CD4-positive, alpha-beta memory T cell (primary cell): ENCODE results near the gene ACOX1. TPM values are rescaled to one million over a fixed set of nuclear protein-coding genes. Genes with fewer than 3 reads are reported as not detected.

Experiments
- CTCF ChIA-PET: fragments of 350-600 bp; sonication (Branson Sonifier 250); formaldehyde crosslinking; loops from one replicate; lab custom pipeline; 2021; ENCODE audit warnings: inconsistent platforms; ENCODE audit not compliant: partially characterized antibody; lab: Charles Lee
- POLR2A ChIA-PET: fragments of 350-600 bp; sonication (Branson Sonifier 250); formaldehyde crosslinking; loops from one replicate; lab custom pipeline; 2021; ENCODE audit not compliant: partially characterized antibody; lab: Charles Lee
- DNase-seq, 5 donors: peaks; one replicate each; pipeline versions ENCODE4 v3.0.0 to v3.0.0-alpha.2; 2020 to 2022; ENCODE audit warnings: mixed read lengths in 1 of 5
- H3K27ac ChIP-seq: one replicate; pipeline ENCODE4 v1.7.0; 2013; ENCODE audit warnings: low read depth, low read length
- H3K27me3 ChIP-seq: 2 replicates; pipeline ENCODE4 v1.7.0; 2013; ENCODE audit warnings: mild to moderate bottlenecking, low read length, moderate library complexity; ENCODE audit not compliant: insufficient read depth
- H3K36me3 ChIP-seq: 2 replicates; pipeline ENCODE4 v1.7.0; 2013; ENCODE audit warnings: mild to moderate bottlenecking, low read length, moderate library complexity; ENCODE audit not compliant: insufficient read depth
- H3K4me1 ChIP-seq: 2 replicates; pipeline ENCODE4 v1.7.0; 2013; ENCODE audit warnings: mild to moderate bottlenecking, low read length, moderate library complexity; ENCODE audit not compliant: insufficient read depth
- H3K4me3 ChIP-seq, 2 donors: one replicate each; pipeline ENCODE4 v1.7.0; 2013; ENCODE audit warnings: low read length in 2 of 2, mild to moderate bottlenecking in 1 of 2
- H3K9me3 ChIP-seq, 2 donors: one replicate each; pipeline ENCODE4 v1.7.0; 2013; ENCODE audit warnings: low read length in 2 of 2, control low read depth in 1 of 2; ENCODE audit not compliant: control insufficient read depth in 1 of 2
- H3K27ac Mint-ChIP-seq, 7 donors: one replicate each; pipeline ENCODE4 v1.8.0; 2020 to 2021; ENCODE audit warnings: mixed read lengths in 7 of 7, mild to moderate bottlenecking in 6 of 7, inconsistent platforms in 3 of 7, moderate library complexity in 3 of 7
- H3K27me3 Mint-ChIP-seq, 2 donors: one replicate each; pipeline ENCODE4 v1.8.0; 2020 to 2021; ENCODE audit warnings: mixed read lengths in 2 of 2
- H3K36me3 Mint-ChIP-seq, 2 donors: one replicate each; pipeline ENCODE4 v1.8.0; 2020 to 2021; ENCODE audit warnings: mixed read lengths in 2 of 2, inconsistent platforms in 1 of 2, mild to moderate bottlenecking in 1 of 2
- H3K4me1 Mint-ChIP-seq, 4 donors: one replicate each; pipeline ENCODE4 v1.8.0; 2020 to 2021; ENCODE audit warnings: mixed read lengths in 4 of 4, mild to moderate bottlenecking in 1 of 4
- H3K4me3 Mint-ChIP-seq, 8 donors: one replicate each; pipeline ENCODE4 v1.8.0; 2020 to 2021; ENCODE audit warnings: mixed read lengths in 8 of 8, mild to moderate bottlenecking in 7 of 8, moderate library complexity in 6 of 8, inconsistent platforms in 3 of 8
- H3K9me3 Mint-ChIP-seq, 8 donors: one replicate each; pipeline ENCODE4 v1.8.0; 2020 to 2021; ENCODE audit warnings: mixed read lengths in 8 of 8, mild to moderate bottlenecking in 5 of 8, inconsistent platforms in 3 of 8, moderate library complexity in 1 of 8
- intact Hi-C: fragments of 100-400 bp; cut with micrococcal nuclease; formaldehyde crosslinking; loops from one replicate; pipeline ENCODE4 v1.15.1; 2023
- polyA plus RNA-seq, 2 donors: library from polyadenylated mRNA; unstranded; fragments of 300-500 nt; fragmentation: Illumina TruSeq; gene quantifications; one replicate each; pipeline ENCODE4 v1.2.3, GENCODE V29; 2021
- total RNA-seq, 2 experiments: library from RNA; stranded (reverse); gene quantifications; one replicate each; pipeline ENCODE4 v1.2.3, GENCODE V29; 2021

Gene ACOX1
- total and polyA plus RNA-seq, 4 experiments from 2014 or later = 10.2 to 31.7 (median 22.4) TPM

- Histone ChIP-seq H3K9me3 (no peaks in the 10 kb centered on the region), H3K4me3 (no peak overlapping the region), H3K36me3 (no peaks in the 10 kb centered on the region), H3K4me1 (peaks cover 8% of the 10 kb centered on the region), H3K27me3 (no peaks in the 10 kb centered on the region), H3K27ac (no peak overlapping the region)
- CTCF ChIA-PET = interaction anchor here (0.7 to 11.7 kb wide), 45 partner anchors 8 to 393 kb away, joined by 3 to 168 read pairs (median 5); partner anchors contain the start of genes CDK3, EVPL, EXOC7 and MRPL38
- Mint-ChIP-seq H3K27ac (no peak overlapping the region), H3K27me3 (no peaks in the 10 kb centered on the region), H3K36me3 (no peaks in the 10 kb centered on the region), H3K4me1 (peaks cover 2 to 7% (median 6%) of the 10 kb centered on the region in 4 donors), H3K9me3 (no peaks in the 10 kb centered on the region), H3K4me3 (no peak overlapping the region)
- DNase-seq = no peak
- intact Hi-C loops = loop anchor here (1.0 to 5.0 kb wide), 6 partner anchors 58 to 284 kb away; partner anchors contain the start of gene SRP68
- POLR2A ChIA-PET = interaction anchor here (1.1 to 1.7 kb wide), 4 partner anchors 56 to 265 kb away, joined by 3 to 6 read pairs (median 5); no protein-coding TSS in a partner anchor
These were observed 35.9 kb upstream of the ACOX1 start for GRCh38 chr17:76014925-76015261.

GRCh38 chr17:76014100-76014924 lies 35.3 kb upstream of the ACOX1 start:
- peak; percentile 72 to 79 (median 74) for DNase-seq
- no peaks in the 10 kb centered on the region for H3K36me3 ChIP-seq
- H3K27me3 Mint-ChIP-seq = no peaks in the 10 kb centered on the region
- H3K9me3 ChIP-seq = no peaks in the 10 kb centered on the region
- no peak overlapping the region for H3K27ac ChIP-seq
- ChIA-PET POLR2A (interaction anchor here (0.7 to 1.7 kb wide), 7 partner anchors 15 to 265 kb away, joined by 3 to 6 read pairs (median 3); partner anchors contain the start of gene EXOC7), CTCF (interaction anchor here (0.6 to 11.7 kb wide), 60 partner anchors 9 to 1376 kb away, joined by 3 to 168 read pairs (median 4); partner anchors contain the start of genes CDK3, EVPL, EXOC7 and MRPL38)
- H3K27ac Mint-ChIP-seq = peak overlapping the region in 2 of 7 donors; percentile 50 to 81
- H3K36me3 Mint-ChIP-seq = no peaks in the 10 kb centered on the region
- no peaks in the 10 kb centered on the region for H3K9me3 Mint-ChIP-seq
- intact Hi-C loops = loop anchor here (1.0 to 5.0 kb wide), 6 partner anchors 58 to 285 kb away; partner anchors contain the start of gene SRP68
- peak overlapping the region in 2 of 8 donors; percentile 34 to 52 for H3K4me3 Mint-ChIP-seq
- H3K4me1 Mint-ChIP-seq = peaks cover 3 to 11% (median 6%) of the 10 kb centered on the region in 4 donors
- H3K4me3 ChIP-seq = no peak overlapping the region
- no peaks in the 10 kb centered on the region for H3K27me3 ChIP-seq
- peaks cover 8% of the 10 kb centered on the region for H3K4me1 ChIP-seq

DNA sequence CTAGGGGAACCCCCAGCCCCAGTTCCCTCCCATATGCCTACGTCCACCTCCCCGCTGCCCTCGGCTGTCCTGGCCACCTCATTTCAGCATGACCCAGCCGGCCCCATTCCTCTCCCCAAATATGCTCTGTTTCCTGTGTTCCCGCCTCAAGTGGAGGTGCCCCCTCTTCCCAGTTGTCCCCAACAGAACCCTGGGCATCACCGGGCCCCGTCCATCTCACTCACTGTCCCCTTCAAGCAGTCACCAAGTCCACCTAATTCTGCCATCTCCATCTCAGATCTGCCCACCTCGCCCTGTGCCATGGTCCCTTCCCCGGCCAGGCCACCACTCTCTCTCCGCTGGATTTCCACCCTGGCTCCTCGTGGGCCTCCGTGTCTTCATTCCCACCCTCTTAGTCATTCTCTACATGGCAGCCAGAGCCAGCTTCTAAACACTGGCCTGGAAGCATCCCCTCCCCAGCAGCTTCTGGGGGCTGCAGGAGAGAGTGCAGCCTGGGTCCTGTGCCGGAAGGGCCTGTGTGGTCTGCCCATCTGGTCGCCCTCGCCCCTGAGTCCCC lies 34.5 kb upstream of the ACOX1 start:
- no peak for DNase-seq
- Mint-ChIP-seq H3K27ac (peak overlapping the region in 1 of 7 donors; percentile 56), H3K9me3 (no peaks in the 10 kb centered on the region), H3K27me3 (no peaks in the 10 kb centered on the region), H3K4me1 (peaks cover 3 to 11% (median 6%) of the 10 kb centered on the region in 4 donors), H3K36me3 (no peaks in the 10 kb centered on the region), H3K4me3 (no peak overlapping the region)
- ChIA-PET POLR2A (interaction anchor here (0.7 to 1.7 kb wide), 6 partner anchors 16 to 266 kb away, joined by 3 to 6 read pairs (median 4); partner anchors contain the start of gene EXOC7), CTCF (interaction anchor here (0.6 to 11.7 kb wide), 46 partner anchors 9 to 1377 kb away, joined by 3 to 168 read pairs (median 5); partner anchors contain the start of genes CDK3, EVPL, EXOC7 and MRPL38)
- no peaks in the 10 kb centered on the region for H3K27me3 ChIP-seq
- H3K27ac ChIP-seq = no peak overlapping the region
- no peaks in the 10 kb centered on the region for H3K36me3 ChIP-seq
- intact Hi-C loops = loop anchor here (5.0 kb wide), 2 partner anchors 109 to 169 kb away; no protein-coding TSS in a partner anchor
- H3K9me3 ChIP-seq = no peaks in the 10 kb centered on the region
- H3K4me3 ChIP-seq = no peak overlapping the region
- H3K4me1 ChIP-seq = peaks cover 8% of the 10 kb centered on the region

DNA sequence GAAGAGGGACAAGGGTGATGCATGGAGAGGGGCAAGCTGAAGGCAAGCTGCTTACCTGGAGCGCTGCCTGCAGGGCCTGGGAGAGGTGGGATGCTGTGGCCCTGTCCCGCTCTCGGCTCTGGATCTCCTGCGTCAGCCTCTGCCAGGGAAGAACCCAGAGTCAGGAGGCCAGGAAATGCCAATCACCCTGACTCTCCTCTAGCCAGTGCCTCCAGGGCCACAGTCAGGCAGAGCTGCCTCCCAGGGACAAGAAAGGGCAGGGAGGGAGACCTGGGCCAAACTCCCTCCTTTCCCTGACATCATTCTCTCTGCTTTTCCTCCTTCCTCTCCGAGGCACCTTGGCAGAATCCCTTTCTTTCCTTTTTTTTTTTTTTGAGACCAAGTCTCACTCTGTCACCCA lies 33.0 kb upstream of the ACOX1 start:
- no peak overlapping the region for H3K27ac Mint-ChIP-seq
- peaks cover 3 to 11% (median 6%) of the 10 kb centered on the region in 4 donors for H3K4me1 Mint-ChIP-seq
- CTCF ChIA-PET = interaction anchor here (0.7 to 11.7 kb wide), 11 partner anchors 7 to 287 kb away, joined by 3 to 168 read pairs (median 4); partner anchors contain the start of genes CDK3 and MRPL38
- POLR2A ChIA-PET = no interaction called here
- DNase-seq = no peak
- Histone ChIP-seq H3K4me3 (no peak overlapping the region), H3K27me3 (no peaks in the 10 kb centered on the region), H3K36me3 (no peaks in the 10 kb centered on the region), H3K27ac (no peak overlapping the region), H3K9me3 (no peaks in the 10 kb centered on the region), H3K4me1 (peaks cover 8% of the 10 kb centered on the region)
- no peak overlapping the region for H3K4me3 Mint-ChIP-seq
- H3K9me3 Mint-ChIP-seq = no peaks in the 10 kb centered on the region
- no peaks in the 10 kb centered on the region for H3K27me3 Mint-ChIP-seq
- H3K36me3 Mint-ChIP-seq = no peaks in the 10 kb centered on the region
- intact Hi-C loops = loop anchor here (5.0 kb wide), 2 partner anchors 110 to 170 kb away; no protein-coding TSS in a partner anchor

DNA sequence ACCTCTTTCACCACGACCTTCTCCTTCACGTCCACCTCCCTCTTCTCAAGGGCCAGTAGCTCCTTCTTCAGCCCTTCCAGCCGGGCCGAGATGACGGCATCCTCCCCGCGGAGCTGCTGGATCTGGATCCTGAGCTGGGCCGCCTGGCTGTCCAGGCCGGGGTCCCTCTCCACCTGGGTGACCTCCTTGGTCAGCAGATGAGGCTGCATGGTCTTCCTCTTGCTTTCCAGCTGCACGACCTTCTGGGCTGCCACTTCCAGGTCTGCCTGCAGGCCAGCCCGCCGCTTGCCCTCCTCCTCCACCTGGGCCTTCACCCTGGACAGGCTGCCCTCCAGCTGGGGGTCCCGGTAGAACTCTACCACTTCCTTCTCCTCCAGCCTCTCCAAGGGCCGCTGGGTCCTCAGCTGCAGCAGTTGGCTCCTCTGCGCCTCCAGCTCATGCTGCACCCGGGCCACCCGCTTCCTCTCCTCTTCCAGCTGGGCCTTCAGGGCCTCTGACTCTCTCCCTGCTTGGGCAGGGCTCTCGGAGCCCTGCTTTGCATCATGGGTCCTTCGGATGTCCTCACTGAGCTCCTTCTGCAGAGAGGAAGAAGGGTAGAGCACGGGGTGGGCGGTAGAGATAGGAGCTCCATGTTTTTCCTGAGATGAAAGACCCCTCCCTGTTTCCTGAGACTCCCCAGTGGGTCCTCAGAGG lies 31.1 kb upstream of the ACOX1 start:
- Mint-ChIP-seq H3K27me3 (no peaks in the 10 kb centered on the region), H3K9me3 (no peaks in the 10 kb centered on the region), H3K4me3 (no peak overlapping the region), H3K36me3 (peaks cover 0 to 4% of the 10 kb centered on the region in 2 donors), H3K27ac (peak overlapping the region in 1 of 7 donors; percentile 58), H3K4me1 (peaks cover 3 to 11% (median 8%) of the 10 kb centered on the region in 4 donors)
- Histone ChIP-seq H3K36me3 (no peaks in the 10 kb centered on the region), H3K4me1 (peaks cover 8% of the 10 kb centered on the region), H3K4me3 (no peak overlapping the region), H3K9me3 (no peaks in the 10 kb centered on the region), H3K27me3 (no peaks in the 10 kb centered on the region), H3K27ac (no peak overlapping the region)
- no peak for DNase-seq
- ChIA-PET POLR2A (interaction anchor here (2.5 kb wide), 1 partner anchor 105 kb away, joined by 6 read pairs; the partner anchor contains the start of gene MRPL38), CTCF (interaction anchor here (1.0 to 11.7 kb wide), 9 partner anchors 8 to 307 kb away, joined by 3 to 168 read pairs (median 5); partner anchors contain the start of genes CDK3 and MRPL38)
- intact Hi-C loops = loop anchor here (5.0 kb wide), 3 partner anchors 112 to 258 kb away; no protein-coding TSS in a partner anchor

GRCh38 chr17:76009447-76009846 lies 30.5 kb upstream of the ACOX1 start:
- Histone ChIP-seq H3K36me3 (no peaks in the 10 kb centered on the region), H3K27me3 (no peaks in the 10 kb centered on the region), H3K27ac (no peak overlapping the region), H3K4me1 (peaks cover 7% of the 10 kb centered on the region), H3K9me3 (no peaks in the 10 kb centered on the region), H3K4me3 (no peak overlapping the region)
- no peaks in the 10 kb centered on the region for H3K9me3 Mint-ChIP-seq
- H3K4me1 Mint-ChIP-seq = peaks cover 3 to 10% (median 8%) of the 10 kb centered on the region in 4 donors
- POLR2A ChIA-PET = interaction anchor here (2.5 kb wide), 1 partner anchor 105 kb away, joined by 6 read pairs; the partner anchor contains the start of gene MRPL38
- CTCF ChIA-PET = interaction anchor here (0.8 to 11.7 kb wide), 8 partner anchors 10 to 290 kb away, joined by 3 to 168 read pairs (median 4); partner anchors contain the start of gene EXOC7
- no peak overlapping the region for H3K4me3 Mint-ChIP-seq
- DNase-seq = no peak
- peak overlapping the region in 1 of 7 donors; percentile 58 for H3K27ac Mint-ChIP-seq
- peaks cover 0 to 4% of the 10 kb centered on the region in 2 donors for H3K36me3 Mint-ChIP-seq
- intact Hi-C loops = loop anchor here (5.0 kb wide), 1 partner anchor 257 kb away; no protein-coding TSS in a partner anchor
- no peaks in the 10 kb centered on the region for H3K27me3 Mint-ChIP-seq
